Endothelial cell of umbilical vein (primary cell): ENCODE measurements around the gene RGS19. TPM values are rescaled to one million over a fixed set of nuclear protein-coding genes. Genes with fewer than 3 reads are reported as not detected.
"Not testable (repeated sequence)": the region's sequence is repeated elsewhere in the genome, so short reads cannot be mapped to it uniquely, and the experiment has no call there.

Source experiments
- BruUV-seq: library from RNA; stranded (reverse); fragments of 400-500 nt; replicated peaks from 2 replicates; lab custom pipeline; 2021; lab: Mats Ljungman, UMichigan
- CTCF ChIA-PET: fragments of 300-600, 350-600 bp; sonication (Branson Sonifier 250); formaldehyde crosslinking; loops from one replicate; lab custom pipeline; 2021; ENCODE audit warnings: antibody characterized with exemption, inconsistent platforms; lab: Charles Lee
- POLR2A ChIA-PET: fragments of 300-600, 350-600 bp; sonication (Branson Sonifier 250); formaldehyde crosslinking; loops from one replicate; lab custom pipeline; 2021; ENCODE audit warnings: antibody characterized with exemption, inconsistent platforms; lab: Charles Lee
- DNase-seq: peaks from one replicate; pipeline ENCODE4 v3.0.0-alpha.2; 2011; ENCODE audit warnings: low read depth, low spot score
- FAIRE-seq: peaks from 2 replicates; lab custom pipeline; 2011; peaks lifted over from hg19 to GRCh38; lab: Jason Lieb, UNC
- H2AFZ ChIP-seq: 2 replicates; pipeline ENCODE4 v1.6.0; 2012; ENCODE audit warnings: low read depth, low read length, control low read depth, inconsistent platforms
- H3K27ac ChIP-seq: 2 replicates; pipeline ENCODE4 v1.5.1; 2011; ENCODE audit warnings: low read depth, mild to moderate bottlenecking, control low read depth, low read length, moderate library complexity; ENCODE audit not compliant: insufficient read depth
- H3K27me3 ChIP-seq, 2 experiments: 2 replicates each; pipeline versions ENCODE4 v1.6.0 to v1.6.1; 2011; ENCODE audit warnings: low read length in 2 of 2, mixed read lengths in 1 of 2; ENCODE audit not compliant: control insufficient read depth in 2 of 2, insufficient read depth in 2 of 2
- H3K36me3 ChIP-seq, 2 experiments: 2 replicates in 1 of 2; 3 replicates in 1 of 2; pipeline ENCODE4 v1.5.1; 2011; ENCODE audit warnings: low read length in 2 of 2, mild to moderate bottlenecking in 1 of 2, moderate library complexity in 1 of 2; ENCODE audit not compliant: control insufficient read depth in 2 of 2, insufficient read depth in 2 of 2; ENCODE audit errors: extremely low read depth in 1 of 2
- H3K4me1 ChIP-seq: 3 replicates; pipeline ENCODE4 v1.5.1; 2011; ENCODE audit warnings: mild to moderate bottlenecking, low read length; ENCODE audit not compliant: control insufficient read depth, insufficient read depth; ENCODE audit errors: extremely low read depth
- H3K4me2 ChIP-seq: 2 replicates; pipeline ENCODE4 v1.6.1; 2011; ENCODE audit warnings: low read length, control low read depth, mixed read lengths; ENCODE audit not compliant: insufficient read depth
- H3K4me3 ChIP-seq, 3 experiments: fragments of 200-600 bp in 1 of 3; sonication (generic), shearing (Covaris generic) in 1 of 3; replicated peaks in 1 of 3; 2 replicates each; pipeline ENCODE4 v1.5.1; 2011 to 2016; ENCODE audit warnings: control low read depth in 3 of 3, low read length in 3 of 3, mild to moderate bottlenecking in 2 of 3, inconsistent platforms in 1 of 3, low read depth in 1 of 3, moderate library complexity in 1 of 3; ENCODE audit not compliant: insufficient read depth in 1 of 3
- H3K79me2 ChIP-seq: 2 replicates; pipeline ENCODE4 v1.6.0; 2012; ENCODE audit warnings: low read length, inconsistent platforms; ENCODE audit not compliant: control insufficient read depth, insufficient read depth
- H3K9ac ChIP-seq: replicated peaks from 2 replicates; pipeline ENCODE3; 2011; ENCODE audit warnings: low read length, control low read depth; ENCODE audit not compliant: insufficient read depth; ENCODE audit errors: extremely low read depth
- H3K9me1 ChIP-seq: replicated peaks from 3 replicates; pipeline ENCODE4 v1.6.0; 2011; ENCODE audit warnings: mild to moderate bottlenecking, low read length; ENCODE audit not compliant: control insufficient read depth, insufficient read depth; ENCODE audit errors: extremely low read depth
- H3K9me3 ChIP-seq: replicated peaks from 2 replicates; pipeline ENCODE4 v1.5.1; 2012; ENCODE audit warnings: low read length, inconsistent platforms; ENCODE audit not compliant: control insufficient read depth, insufficient read depth
- H4K20me1 ChIP-seq: replicated peaks from 2 replicates; pipeline ENCODE3; 2011; ENCODE audit warnings: mild to moderate bottlenecking, low read length; ENCODE audit not compliant: control insufficient read depth, insufficient read depth; ENCODE audit errors: extremely low read depth
- POLR2AphosphoS5 ChIP-seq: IDR thresholded peaks from 2 replicates; pipeline ENCODE4 v1.6.1; 2012; ENCODE audit warnings: low read depth, mild to moderate bottlenecking, control low read depth, low read length, moderate library complexity; ENCODE audit not compliant: insufficient read depth
- dilution Hi-C: fragments of 300-500 bp; cut with MboI; formaldehyde crosslinking; loops from one replicate; pipeline ENCODE4 v1.15.0; 2019; ENCODE audit warnings: low sequenced_read_pairs; ENCODE audit not compliant: extremely low pct_ligation_motif_present
- intact Hi-C: fragments of 100-400 bp; cut with micrococcal nuclease; formaldehyde crosslinking; loops from one replicate; pipeline ENCODE4 v1.10.0; 2022
- polyA plus RNA-seq, 4 experiments: library from polyadenylated mRNA; depleted of rRNA in 3 of 4; stranded (reverse) in 3 of 4; unstranded in 1 of 4; fragments of >200 nt; gene quantifications; 2 replicates each; pipeline versions ENCODE4 v1.2.1 to v1.2.3, GENCODE V29; 2011 to 2012; ENCODE audit warnings: missing spikeins in 1 of 4
- total RNA-seq: library from RNA; stranded (reverse); gene quantifications from 2 replicates; pipeline ENCODE4 v1.2.3, GENCODE V29; 2021

Gene RGS19
- total and polyA plus RNA-seq, 2 donors (not counting 3 experiments of a cell fraction or from before 2014, with no cell fraction given), result 27.8 to 33.7 TPM

DNA sequence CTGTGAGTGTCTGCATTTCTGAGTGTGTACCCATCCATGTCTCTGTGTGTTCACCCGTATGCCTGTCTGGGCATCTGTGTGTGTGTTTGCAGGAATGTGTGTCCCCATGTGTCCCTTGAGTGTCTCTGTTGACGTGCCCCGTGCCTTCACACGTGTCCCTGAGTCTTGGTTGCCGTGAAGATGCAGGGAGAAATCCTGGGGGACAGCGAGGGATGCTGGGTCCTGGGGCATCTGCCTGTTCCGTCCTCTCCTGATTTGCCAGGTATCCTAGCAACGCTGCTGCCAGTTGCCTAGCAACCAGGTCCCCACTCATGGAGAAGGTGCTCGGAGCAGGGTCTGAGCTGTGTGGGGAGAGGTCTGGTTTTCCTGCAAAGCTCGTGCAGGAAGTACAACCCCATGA, 10.8 kb upstream of the RGS19 start:
- no TSS peak for BruUV-seq
- POLR2A ChIA-PET, result no interaction called here
- DNase-seq (no peak), FAIRE-seq (no peak)
- no peaks in the 10 kb centered on the region for H3K36me3 ChIP-seq
- H3K9me1 ChIP-seq, result no peaks in the 10 kb centered on the region
- no peaks in the 10 kb centered on the region for H3K4me1 ChIP-seq
- no peak overlapping the region for H2AFZ ChIP-seq
- CTCF ChIA-PET, result interaction anchor here (3.2 kb wide), 1 partner anchor 12 kb away, joined by 11 read pairs; no protein-coding TSS in a partner anchor
- H4K20me1 ChIP-seq, result no peaks in the 10 kb centered on the region
- no peak overlapping the region for H3K9ac ChIP-seq
- H3K79me2 ChIP-seq, result no peaks in the 10 kb centered on the region
- H3K27me3 ChIP-seq, result peaks cover 13 to 18% of the 10 kb centered on the region in 2 experiments
- intact Hi-C loops (no loop called here), dilution Hi-C loops (no loop called here)
- H3K27ac ChIP-seq, result no peak overlapping the region
- no peak overlapping the region for H3K4me2 ChIP-seq
- H3K4me3 ChIP-seq, result no peak overlapping the region
- no peaks in the 10 kb centered on the region for H3K9me3 ChIP-seq
- no peak for TF ChIP-seq POLR2AphosphoS5

DNA sequence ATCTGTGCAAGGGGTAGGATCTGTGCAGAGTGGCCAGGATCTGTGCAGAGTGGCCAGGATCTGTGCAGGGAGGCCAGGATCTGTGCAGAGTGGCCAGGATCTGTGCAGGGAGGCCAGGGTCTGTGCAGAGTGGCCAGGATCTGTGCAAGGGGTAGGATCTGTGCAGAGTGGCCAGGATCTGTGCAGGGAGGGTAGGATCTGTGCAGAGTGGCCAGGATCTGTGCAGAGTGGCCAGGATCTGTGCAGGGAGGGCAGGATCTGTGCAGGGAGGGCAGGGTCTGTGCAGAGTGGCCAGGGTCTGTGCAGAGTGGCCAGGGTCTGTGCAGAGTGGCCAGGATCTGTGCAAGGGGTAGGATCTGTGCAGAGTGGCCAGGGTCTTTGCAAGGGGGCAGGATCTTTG, 9.3 kb upstream of the RGS19 start:
- DNase-seq, intact Hi-C loops, dilution Hi-C loops, H3K4me1 ChIP-seq, H4K20me1 ChIP-seq, H3K9me1 ChIP-seq, BruUV-seq, H3K9me3 ChIP-seq, POLR2A ChIA-PET, H2AFZ ChIP-seq, H3K4me3 ChIP-seq, H3K4me2 ChIP-seq, H3K9ac ChIP-seq, H3K36me3 ChIP-seq, H3K27ac ChIP-seq, CTCF ChIA-PET, H3K79me2 ChIP-seq: not testable (repeated sequence)
- H3K27me3 ChIP-seq, result peaks cover 23 to 32% of the 10 kb centered on the region in 2 experiments
- FAIRE-seq, result peak; percentile 97

DNA sequence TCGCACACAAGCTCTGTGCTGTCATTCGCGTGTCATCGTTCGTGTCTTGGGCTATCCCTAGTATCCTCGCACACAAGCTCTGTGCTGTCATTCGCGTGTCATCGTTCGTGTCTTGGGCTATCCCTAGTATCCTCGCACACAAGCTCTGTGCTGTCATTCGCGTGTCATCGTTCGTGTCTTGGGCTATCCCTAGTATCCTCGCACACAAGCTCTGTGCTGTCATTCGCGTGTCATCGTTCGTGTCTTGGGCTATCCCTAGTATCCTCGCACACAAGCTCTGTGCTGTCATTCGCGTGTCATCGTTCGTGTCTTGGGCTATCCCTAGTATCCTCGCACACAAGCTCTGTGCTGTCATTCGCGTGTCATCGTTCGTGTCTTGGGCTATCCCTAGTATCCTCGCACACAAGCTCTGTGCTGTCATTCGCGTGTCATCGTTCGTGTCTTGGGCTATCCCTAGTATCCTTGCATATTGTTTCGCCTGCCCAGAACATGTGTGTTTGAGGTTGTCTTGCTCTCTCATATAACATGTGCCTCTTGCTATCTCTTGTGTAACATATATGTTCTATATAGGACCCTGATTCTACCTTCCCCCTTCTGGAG, 8.0 kb upstream of the RGS19 start:
- POLR2A ChIA-PET, BruUV-seq, H3K9me3 ChIP-seq: not testable (repeated sequence)

More for the DNA sequence above, 8.0 kb upstream of the RGS19 start:
- H3K9me1 ChIP-seq, H3K4me3 ChIP-seq, CTCF ChIA-PET, intact Hi-C loops, H4K20me1 ChIP-seq, FAIRE-seq, dilution Hi-C loops, H3K27ac ChIP-seq, H3K79me2 ChIP-seq, H2AFZ ChIP-seq, H3K36me3 ChIP-seq, H3K4me1 ChIP-seq, H3K9ac ChIP-seq, DNase-seq, H3K4me2 ChIP-seq: not testable (repeated sequence)
- peaks cover 23 to 32% of the 10 kb centered on the region in 2 experiments for H3K27me3 ChIP-seq
